ELF-1 (cell line): ENCODE results near the gene HGS.

Experiments
- DNase-seq: peaks from one replicate; pipeline ENCODE4 v3.0.0-alpha.2; 2016; ENCODE audit warnings: low read depth, low spot score

The HGS gene

GRCh38 chr17:81741049-81741593, 57.3 kb downstream of the HGS start:
- DNase-seq = no peak

- no peak for DNase-seq
Measured at GRCh38 chr17:81741594-81742452, 58.0 kb downstream of the HGS start.
